ENCODE data around the gene DNAH2.

DNA sequence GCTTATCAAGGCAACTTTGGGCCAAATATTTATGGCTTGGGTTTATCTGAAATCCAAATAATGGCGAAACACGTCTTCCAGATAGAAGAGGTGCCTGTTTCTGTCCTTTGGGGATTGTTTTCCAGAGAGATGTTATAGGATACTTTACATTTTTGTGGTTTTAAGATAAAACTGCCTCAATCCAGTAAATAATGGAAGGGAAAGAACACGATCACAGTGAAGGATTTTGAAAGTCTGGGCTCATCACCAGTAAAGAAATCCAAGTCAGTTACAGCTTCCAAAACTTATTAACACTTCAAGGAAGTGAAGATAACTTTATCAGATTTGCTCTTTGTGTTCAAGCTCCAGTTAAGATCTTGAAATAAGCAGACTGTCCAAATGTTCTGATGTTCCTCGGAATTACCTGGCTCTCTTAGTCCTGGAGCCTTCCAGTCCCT is 30.1 kb downstream of the DNAH2 start:
- TF ChIP-seq, protein P1, sequence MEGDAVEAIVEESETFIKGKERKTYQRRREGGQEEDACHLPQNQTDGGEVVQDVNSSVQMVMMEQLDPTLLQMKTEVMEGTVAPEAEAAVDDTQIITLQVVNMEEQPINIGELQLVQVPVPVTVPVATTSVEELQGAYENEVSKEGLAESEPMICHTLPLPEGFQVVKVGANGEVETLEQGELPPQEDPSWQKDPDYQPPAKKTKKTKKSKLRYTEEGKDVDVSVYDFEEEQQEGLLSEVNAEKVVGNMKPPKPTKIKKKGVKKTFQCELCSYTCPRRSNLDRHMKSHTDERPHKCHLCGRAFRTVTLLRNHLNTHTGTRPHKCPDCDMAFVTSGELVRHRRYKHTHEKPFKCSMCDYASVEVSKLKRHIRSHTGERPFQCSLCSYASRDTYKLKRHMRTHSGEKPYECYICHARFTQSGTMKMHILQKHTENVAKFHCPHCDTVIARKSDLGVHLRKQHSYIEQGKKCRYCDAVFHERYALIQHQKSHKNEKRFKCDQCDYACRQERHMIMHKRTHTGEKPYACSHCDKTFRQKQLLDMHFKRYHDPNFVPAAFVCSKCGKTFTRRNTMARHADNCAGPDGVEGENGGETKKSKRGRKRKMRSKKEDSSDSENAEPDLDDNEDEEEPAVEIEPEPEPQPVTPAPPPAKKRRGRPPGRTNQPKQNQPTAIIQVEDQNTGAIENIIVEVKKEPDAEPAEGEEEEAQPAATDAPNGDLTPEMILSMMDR (conservative IDR thresholded peaks at IDR 0.05; ENCODE audit: low read depth in 2 of 2), result no peak
- TF ChIP-seq EZH2 (IDR thresholded peaks at IDR 0.05; ENCODE audit: low read depth, unreplicated experiment) (no peak), JUNB (IDR thresholded peaks at IDR 0.05; ENCODE audit: unreplicated experiment) (no peak), CREB1 (CRISPR knock-in tag; IDR thresholded peaks at IDR 0.05; ENCODE audit: low read depth) (no peak)
- TF ChIP-seq, protein P2, sequence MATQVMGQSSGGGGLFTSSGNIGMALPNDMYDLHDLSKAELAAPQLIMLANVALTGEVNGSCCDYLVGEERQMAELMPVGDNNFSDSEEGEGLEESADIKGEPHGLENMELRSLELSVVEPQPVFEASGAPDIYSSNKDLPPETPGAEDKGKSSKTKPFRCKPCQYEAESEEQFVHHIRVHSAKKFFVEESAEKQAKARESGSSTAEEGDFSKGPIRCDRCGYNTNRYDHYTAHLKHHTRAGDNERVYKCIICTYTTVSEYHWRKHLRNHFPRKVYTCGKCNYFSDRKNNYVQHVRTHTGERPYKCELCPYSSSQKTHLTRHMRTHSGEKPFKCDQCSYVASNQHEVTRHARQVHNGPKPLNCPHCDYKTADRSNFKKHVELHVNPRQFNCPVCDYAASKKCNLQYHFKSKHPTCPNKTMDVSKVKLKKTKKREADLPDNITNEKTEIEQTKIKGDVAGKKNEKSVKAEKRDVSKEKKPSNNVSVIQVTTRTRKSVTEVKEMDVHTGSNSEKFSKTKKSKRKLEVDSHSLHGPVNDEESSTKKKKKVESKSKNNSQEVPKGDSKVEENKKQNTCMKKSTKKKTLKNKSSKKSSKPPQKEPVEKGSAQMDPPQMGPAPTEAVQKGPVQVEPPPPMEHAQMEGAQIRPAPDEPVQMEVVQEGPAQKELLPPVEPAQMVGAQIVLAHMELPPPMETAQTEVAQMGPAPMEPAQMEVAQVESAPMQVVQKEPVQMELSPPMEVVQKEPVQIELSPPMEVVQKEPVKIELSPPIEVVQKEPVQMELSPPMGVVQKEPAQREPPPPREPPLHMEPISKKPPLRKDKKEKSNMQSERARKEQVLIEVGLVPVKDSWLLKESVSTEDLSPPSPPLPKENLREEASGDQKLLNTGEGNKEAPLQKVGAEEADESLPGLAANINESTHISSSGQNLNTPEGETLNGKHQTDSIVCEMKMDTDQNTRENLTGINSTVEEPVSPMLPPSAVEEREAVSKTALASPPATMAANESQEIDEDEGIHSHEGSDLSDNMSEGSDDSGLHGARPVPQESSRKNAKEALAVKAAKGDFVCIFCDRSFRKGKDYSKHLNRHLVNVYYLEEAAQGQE (IDR thresholded peaks at IDR 0.05; ENCODE audit: unreplicated experiment), result no peak

All from GM23338 (cell line).